ENCODE results near the gene RCAN3.

The RCAN3 gene

DNA sequence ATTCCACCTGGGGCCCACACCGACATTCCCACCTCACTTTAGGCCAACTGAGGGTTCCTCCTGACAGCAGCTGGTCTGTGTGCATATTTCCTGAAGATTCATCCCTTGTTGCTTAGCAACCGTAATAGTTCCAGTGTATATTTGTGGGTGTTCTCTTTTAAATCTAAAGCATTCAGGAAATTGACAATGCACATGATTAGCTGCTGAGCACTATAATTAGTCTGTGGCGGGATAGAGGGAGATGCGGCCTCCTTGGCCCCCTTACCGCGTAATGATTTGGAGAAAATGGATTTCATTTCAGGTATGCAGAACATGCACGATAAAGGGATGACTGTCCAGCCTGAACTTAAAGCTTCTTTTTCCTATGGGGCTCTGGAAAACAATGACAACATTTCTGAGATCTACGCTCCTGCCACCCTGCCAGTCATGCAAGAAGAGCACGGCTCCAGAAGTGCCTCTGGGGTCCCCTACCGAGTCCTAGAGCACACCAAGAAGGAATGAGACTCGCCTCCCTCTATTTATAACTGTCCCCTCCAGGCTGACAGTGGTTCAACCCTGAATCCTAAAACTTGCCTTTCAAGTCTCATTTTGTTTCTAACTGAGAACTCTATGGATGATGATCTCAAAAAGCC lies 33.8 kb upstream of the RCAN3 start:
- H3K79me2 ChIP-seq (ENCODE audit: low read length): no peaks in the 10 kb centered on the region
- H4K20me1 ChIP-seq (ENCODE audit: insufficient read depth, low read length): no peaks in the 10 kb centered on the region
- TF ChIP-seq EZH2phosphoT487 (IDR thresholded peaks at IDR 0.05; ENCODE audit: low read length) (no peak), EZH2 (optimal IDR thresholded peaks at IDR 0.05; ENCODE audit: low read depth, low read length) (no peak), CTCF (IDR thresholded peaks at IDR 0.05; ENCODE audit: low read length) (no peak)
- no peak for DNase-seq
- H2AFZ ChIP-seq (ENCODE audit: low read length): no peak overlapping the region
- 0 out of 2 replicates have a peak, but pooled peaks cover 5% of the 10 kb centered on the region for H3F3A ChIP-seq (ENCODE audit: insufficient read depth, low read length)
- H3K4me2 ChIP-seq (ENCODE audit: low read depth, low read length): no peak overlapping the region
- no peaks in the 10 kb centered on the region for H3K36me3 ChIP-seq (replicated peaks; ENCODE audit: insufficient read depth, low read length)
- no peak overlapping the region for H3K9ac ChIP-seq (ENCODE audit: low read length)
- no peaks in the 10 kb centered on the region for H3K27me3 ChIP-seq (replicated peaks; ENCODE audit: insufficient read depth, low read length)
- no peak overlapping the region for H3K27ac ChIP-seq (ENCODE audit: low read length)
- H3K9me3 ChIP-seq (replicated peaks; ENCODE audit: insufficient read depth, low read length): no peaks in the 10 kb centered on the region
- peaks cover 12% of the 10 kb centered on the region for H3K4me1 ChIP-seq (ENCODE audit: low read length)
- no peaks in the 10 kb centered on the region for H3K9me2 ChIP-seq (replicated peaks; ENCODE audit: insufficient read depth, low read length)
- H3K4me3 ChIP-seq (ENCODE audit: low read length): no peak overlapping the region

- Histone ChIP-seq H3K27me3 (replicated peaks; ENCODE audit: insufficient read depth, low read length) (no peaks in the 10 kb centered on the region), H3K27ac (ENCODE audit: low read length) (no peak overlapping the region), H3K4me2 (ENCODE audit: low read depth, low read length) (no peak overlapping the region), H4K20me1 (ENCODE audit: insufficient read depth, low read length) (no peaks in the 10 kb centered on the region), H3K9me3 (replicated peaks; ENCODE audit: insufficient read depth, low read length) (no peaks in the 10 kb centered on the region), H3K4me1 (ENCODE audit: low read length) (peaks cover 9% of the 10 kb centered on the region), H3F3A (ENCODE audit: insufficient read depth, low read length) (0 out of 2 replicates have a peak, but pooled peaks cover under 1% of the 10 kb centered on the region), H3K4me3 (ENCODE audit: low read length) (no peak overlapping the region), H3K36me3 (replicated peaks; ENCODE audit: insufficient read depth, low read length) (no peaks in the 10 kb centered on the region), H3K79me2 (ENCODE audit: low read length) (no peaks in the 10 kb centered on the region), H3K9me2 (replicated peaks; ENCODE audit: insufficient read depth, low read length) (no peaks in the 10 kb centered on the region), H2AFZ (ENCODE audit: low read length) (no peak overlapping the region), H3K9ac (ENCODE audit: low read length) (no peak overlapping the region)
- TF ChIP-seq CTCF (IDR thresholded peaks at IDR 0.05; ENCODE audit: low read length): no peak
- no peak for TF ChIP-seq EZH2phosphoT487 (IDR thresholded peaks at IDR 0.05; ENCODE audit: low read length)
- no peak for TF ChIP-seq EZH2 (optimal IDR thresholded peaks at IDR 0.05; ENCODE audit: low read depth, low read length)
- DNase-seq: no peak
These were observed 32.0 kb upstream of the RCAN3 start for GRCh38 chr1:24470592-24470991.

DNA sequence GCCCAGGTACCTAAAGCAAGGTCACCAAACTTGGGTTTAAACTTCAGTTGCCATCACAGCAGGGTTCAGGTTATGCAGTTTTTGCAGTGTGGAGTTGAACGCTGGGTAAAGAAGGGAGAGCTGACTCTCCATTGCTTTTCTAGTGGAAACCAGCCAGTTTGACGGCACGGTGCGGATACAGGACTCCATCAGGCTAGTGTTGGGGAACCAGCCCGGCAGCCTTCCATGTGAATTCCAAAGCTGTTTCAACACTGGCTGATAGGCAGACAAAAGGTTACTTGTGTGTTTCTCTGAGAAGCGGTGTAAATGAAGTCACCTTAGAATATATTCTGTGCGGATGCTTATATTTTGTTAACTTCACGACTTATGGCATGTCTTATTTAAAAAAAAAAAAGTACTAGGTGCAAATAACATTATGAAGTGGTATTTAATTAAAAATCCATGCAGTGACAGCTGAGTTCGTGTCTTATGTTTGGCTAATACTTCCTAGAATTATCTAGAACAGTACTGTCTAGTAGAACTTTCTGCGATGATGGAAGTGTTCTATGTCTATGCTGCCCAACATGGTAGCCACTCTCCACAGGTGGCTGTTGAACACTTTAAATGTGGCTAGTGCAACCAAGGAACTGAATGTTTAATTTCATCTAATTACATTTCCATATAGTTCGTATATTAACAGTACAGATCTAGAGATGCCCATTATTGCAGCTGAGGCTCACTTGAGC lies 29.9 kb upstream of the RCAN3 start:
- no peak overlapping the region for H3K9ac ChIP-seq (ENCODE audit: low read length)
- H2AFZ ChIP-seq (ENCODE audit: low read length): no peak overlapping the region
- H3K4me2 ChIP-seq (ENCODE audit: low read depth, low read length): no peak overlapping the region
- TF ChIP-seq CTCF (IDR thresholded peaks at IDR 0.05; ENCODE audit: low read length) (no peak), EZH2phosphoT487 (IDR thresholded peaks at IDR 0.05; ENCODE audit: low read length) (no peak), EZH2 (optimal IDR thresholded peaks at IDR 0.05; ENCODE audit: low read depth, low read length) (no peak)
- H3K9me3 ChIP-seq (replicated peaks; ENCODE audit: insufficient read depth, low read length): no peaks in the 10 kb centered on the region
- H3K27ac ChIP-seq (ENCODE audit: low read length): no peak overlapping the region
- H3F3A ChIP-seq (ENCODE audit: insufficient read depth, low read length): no peaks in the 10 kb centered on the region
- H3K27me3 ChIP-seq (replicated peaks; ENCODE audit: insufficient read depth, low read length): no peaks in the 10 kb centered on the region
- DNase-seq: no peak
- no peak overlapping the region for H3K4me3 ChIP-seq (ENCODE audit: low read length)
- no peaks in the 10 kb centered on the region for H4K20me1 ChIP-seq (ENCODE audit: insufficient read depth, low read length)
- H3K9me2 ChIP-seq (replicated peaks; ENCODE audit: insufficient read depth, low read length): no peaks in the 10 kb centered on the region
- H3K79me2 ChIP-seq (ENCODE audit: low read length): no peaks in the 10 kb centered on the region
- no peaks in the 10 kb centered on the region for H3K4me1 ChIP-seq (ENCODE audit: low read length)
- no peaks in the 10 kb centered on the region for H3K36me3 ChIP-seq (replicated peaks; ENCODE audit: insufficient read depth, low read length)

All from MM.1S (cell line).